H1 (cell line): ENCODE data around the gene GPS1. TPM values are rescaled to one million over a fixed set of nuclear protein-coding genes. Genes with fewer than 3 reads are reported as not detected.

Experiments
- MAX ChIP-seq: IDR thresholded peaks from 2 replicates; pipeline ENCODE4 v1.6.1; 2012; ENCODE audit warnings: inconsistent platforms
- SIN3A ChIP-seq, 2 experiments: IDR thresholded peaks in 1 of 2; conservative IDR thresholded peaks in 1 of 2; 2 replicates each; pipeline ENCODE4 v1.6.1; 2011 to 2012; ENCODE audit warnings: low read length in 2 of 2, improper control_type of control experiment in 1 of 2, low read depth in 1 of 2, mild to moderate bottlenecking in 1 of 2
- polyA plus RNA-seq, 7 experiments: library from polyadenylated mRNA; depleted of rRNA in 3 of 7; stranded (reverse) in 5 of 7; unstranded in 2 of 7; fragments of >200 nt in 5 of 7; fragments of 200-250 nt in 2 of 7; gene quantifications; 1 replicate in 5 of 7; 2 replicates in 1 of 7; 4 replicates in 1 of 7; pipeline versions ENCODE4 v1.2.1 to v1.2.3, GENCODE V29; 2011 to 2013; ENCODE audit warnings: missing spikeins in 2 of 7, mixed read lengths in 2 of 7
- total RNA-seq: library from RNA; stranded (reverse); fragmentation: NEBNext Ultra II Directional; extraction: Animal tissue kit (Norgen Biotek cat#: 25700); gene quantifications from 2 replicates; pipeline ENCODE4 v1.2.1, GENCODE V29; 2021

The GPS1 gene
- total and polyA plus RNA-seq, 2 of the 8 experiments (the other 6 are each of a cell fraction or from before 2014, with no cell fraction given), result 153 to 277 TPM

- 0 out of 2 replicates have a peak, but pooled peaks have one; percentile 0 for TF ChIP-seq MAX
- 0 out of 4 replicates have a peak, but pooled peaks of 1 of the 2 experiments have one; percentile 58 for TF ChIP-seq SIN3A (conservative IDR thresholded peaks at IDR 0.05 in 1 of 2, IDR thresholded peaks at IDR 0.05 in 1 of 2; ENCODE audit: low read depth in 1 of 2, low read length in 2 of 2)
Measured at GRCh38 chr17:82022981-82023446, 28.7 kb upstream of the GPS1 start, which contains the start of gene LRRC45 (continued).
